Kidney epithelial cell (primary cell): Measurements from ENCODE around the gene SCAANT1. TPM values are rescaled to one million over a fixed set of nuclear protein-coding genes. Genes with fewer than 3 reads are reported as not detected.

Experiments
- DNase-seq: peaks from one replicate; pipeline ENCODE4 v3.0.0-alpha.2; 2010; ENCODE audit warnings: low read depth
- H3K27me3 ChIP-seq: 2 replicates; pipeline ENCODE4 v1.6.0; 2011; ENCODE audit warnings: low read length; ENCODE audit not compliant: control insufficient read depth, insufficient read depth
- H3K36me3 ChIP-seq: 2 replicates; pipeline ENCODE4 v1.5.1; 2011; ENCODE audit warnings: low read length; ENCODE audit not compliant: control insufficient read depth, insufficient read depth
- H3K4me3 ChIP-seq: 2 replicates; pipeline ENCODE4 v1.5.1; 2011; ENCODE audit warnings: low read depth, mild to moderate bottlenecking, control low read depth, low read length
- total RNA-seq: library from RNA; depleted of rRNA; stranded (reverse); fragments of >200 nt; gene quantifications from 2 replicates; pipeline ENCODE4 v1.2.3, GENCODE V29; 2015
- TF ChIP-seq, protein P1 (sequence below): IDR thresholded peaks from 2 replicates; pipeline ENCODE4 v1.5.1; 2011; ENCODE audit warnings: mild to moderate bottlenecking, moderate library complexity, low read length, control low read depth, inconsistent platforms; ENCODE audit not compliant: insufficient read depth, poor library complexity, severe bottlenecking

Gene SCAANT1
- total RNA-seq, 1 donor from 2014 or later: not detected

DNA sequence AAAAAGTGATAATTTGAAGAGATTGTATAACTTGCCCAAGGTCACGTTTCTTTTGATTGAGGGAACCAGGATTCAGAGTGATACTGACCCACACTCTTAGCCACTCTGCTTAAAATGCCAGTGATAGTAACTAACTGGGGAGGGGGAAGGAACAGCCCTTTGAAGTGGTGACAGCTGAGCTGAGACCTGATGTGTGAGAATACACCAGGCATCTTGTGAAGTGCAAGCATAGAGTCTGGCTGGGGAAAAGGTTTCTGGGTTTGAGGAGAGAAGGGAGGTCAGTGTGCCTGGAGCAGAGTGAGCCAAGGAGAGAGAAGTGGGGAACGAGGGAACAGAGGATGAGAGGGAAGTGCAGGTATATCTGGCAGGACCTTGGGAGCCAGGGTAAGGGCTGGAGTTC is 35.4 kb upstream of the SCAANT1 start:
- Histone ChIP-seq H3K27me3 (no peaks in the 10 kb centered on the region), H3K36me3 (peaks cover 2% of the 10 kb centered on the region), H3K4me3 (no peak overlapping the region)
- DNase-seq: no peak
- TF ChIP-seq, protein P1, sequence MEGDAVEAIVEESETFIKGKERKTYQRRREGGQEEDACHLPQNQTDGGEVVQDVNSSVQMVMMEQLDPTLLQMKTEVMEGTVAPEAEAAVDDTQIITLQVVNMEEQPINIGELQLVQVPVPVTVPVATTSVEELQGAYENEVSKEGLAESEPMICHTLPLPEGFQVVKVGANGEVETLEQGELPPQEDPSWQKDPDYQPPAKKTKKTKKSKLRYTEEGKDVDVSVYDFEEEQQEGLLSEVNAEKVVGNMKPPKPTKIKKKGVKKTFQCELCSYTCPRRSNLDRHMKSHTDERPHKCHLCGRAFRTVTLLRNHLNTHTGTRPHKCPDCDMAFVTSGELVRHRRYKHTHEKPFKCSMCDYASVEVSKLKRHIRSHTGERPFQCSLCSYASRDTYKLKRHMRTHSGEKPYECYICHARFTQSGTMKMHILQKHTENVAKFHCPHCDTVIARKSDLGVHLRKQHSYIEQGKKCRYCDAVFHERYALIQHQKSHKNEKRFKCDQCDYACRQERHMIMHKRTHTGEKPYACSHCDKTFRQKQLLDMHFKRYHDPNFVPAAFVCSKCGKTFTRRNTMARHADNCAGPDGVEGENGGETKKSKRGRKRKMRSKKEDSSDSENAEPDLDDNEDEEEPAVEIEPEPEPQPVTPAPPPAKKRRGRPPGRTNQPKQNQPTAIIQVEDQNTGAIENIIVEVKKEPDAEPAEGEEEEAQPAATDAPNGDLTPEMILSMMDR: no peak

DNA sequence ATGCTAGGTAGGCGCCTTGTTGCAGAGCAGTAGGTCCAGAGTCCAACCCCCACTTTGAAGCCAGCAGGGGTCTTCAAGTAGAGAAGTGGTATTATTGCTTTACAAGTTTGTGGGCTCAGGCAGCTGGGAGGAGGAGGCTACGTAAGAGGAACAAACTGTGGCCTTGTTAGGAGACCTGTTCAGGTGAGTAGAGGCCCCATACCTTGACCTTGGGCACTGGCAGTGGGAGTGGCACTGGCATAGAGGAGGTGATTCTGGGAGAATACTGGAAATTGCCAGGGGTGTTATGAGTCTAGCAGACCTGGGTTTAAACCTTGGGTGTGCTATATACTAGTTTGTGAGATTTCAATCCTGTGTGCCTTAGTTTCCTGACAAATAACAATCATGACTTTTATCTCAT is 34.6 kb upstream of the SCAANT1 start:
- Histone ChIP-seq H3K27me3 (no peaks in the 10 kb centered on the region), H3K4me3 (no peak overlapping the region), H3K36me3 (peaks cover 2% of the 10 kb centered on the region)
- DNase-seq: no peak
- TF ChIP-seq, protein P1: no peak

DNA sequence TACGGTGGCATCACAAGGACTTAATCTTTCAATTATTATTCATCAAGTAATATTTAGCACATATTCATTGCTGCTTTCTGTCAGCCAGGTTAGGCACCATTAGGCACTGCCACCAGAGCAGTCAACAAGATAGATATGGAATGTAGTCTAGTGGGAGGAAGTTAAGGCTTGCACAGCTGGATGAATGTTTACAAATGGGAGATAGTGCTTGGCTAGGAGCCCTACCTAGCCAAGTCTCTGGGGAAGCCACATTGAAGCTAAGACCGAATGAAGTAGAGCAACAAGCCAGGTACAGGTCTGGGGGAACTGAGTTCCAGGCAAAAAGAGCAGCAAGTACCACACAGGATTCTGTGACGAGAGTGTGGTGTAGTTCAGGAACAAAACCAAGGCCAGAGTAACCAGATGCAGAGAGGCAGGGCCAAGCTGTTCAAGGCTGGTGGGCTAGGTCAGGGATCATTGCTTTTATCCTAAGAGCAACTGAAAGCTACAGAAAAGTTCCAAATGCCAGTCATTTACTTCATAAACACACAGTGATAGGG is 33.4 kb upstream of the SCAANT1 start:
- DNase-seq: no peak
- Histone ChIP-seq H3K4me3 (no peak overlapping the region), H3K36me3 (peaks cover 2% of the 10 kb centered on the region), H3K27me3 (no peaks in the 10 kb centered on the region)
- TF ChIP-seq, protein P1: no peak

DNA sequence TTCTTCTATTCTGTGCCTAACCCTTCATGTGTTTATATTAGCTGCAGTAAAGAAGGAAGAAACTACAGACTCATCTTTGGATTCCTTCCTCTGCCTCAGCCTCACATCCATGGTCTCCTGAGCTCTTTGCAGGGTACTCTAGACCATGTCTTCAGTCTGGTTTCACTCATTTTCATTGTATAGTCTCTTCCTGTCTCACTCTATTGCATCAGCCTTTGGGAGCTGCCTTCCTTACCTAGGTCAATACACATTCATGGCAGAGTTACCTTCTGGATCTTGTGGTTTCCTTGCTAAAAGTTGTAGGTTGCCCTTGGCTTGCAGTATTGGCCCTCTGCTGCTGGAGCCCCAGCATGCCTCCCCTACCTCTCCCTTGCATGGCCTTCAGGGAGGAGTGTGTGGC is 31.5 kb upstream of the SCAANT1 start:
- TF ChIP-seq, protein P1: no peak

DNA sequence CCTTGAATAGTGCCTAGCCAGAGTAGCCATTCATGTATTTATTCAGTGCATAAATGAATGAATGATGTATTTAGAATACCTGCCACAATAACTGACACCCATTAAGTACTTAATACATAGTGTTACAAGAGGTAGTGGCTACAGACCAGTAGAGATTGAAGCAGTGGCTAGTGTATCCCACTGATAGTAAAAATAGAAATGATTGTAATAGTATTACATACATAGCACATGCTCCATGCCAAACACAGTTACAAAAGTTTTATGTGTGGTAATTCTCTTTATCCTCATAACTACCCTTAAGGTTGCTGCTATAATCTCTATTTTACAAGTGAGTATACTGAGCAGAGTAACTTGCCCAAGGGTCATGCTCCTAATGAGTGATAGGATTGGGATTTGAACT is 30.3 kb upstream of the SCAANT1 start:
- no peak overlapping the region for H3K4me3 ChIP-seq
- no peaks in the 10 kb centered on the region for H3K36me3 ChIP-seq
- no peaks in the 10 kb centered on the region for H3K27me3 ChIP-seq
- DNase-seq: no peak
- TF ChIP-seq, protein P1: no peak

More for the DNA sequence above, 31.5 kb upstream of the SCAANT1 start:
- DNase-seq: no peak
- H3K27me3 ChIP-seq: no peaks in the 10 kb centered on the region
- peaks cover 2% of the 10 kb centered on the region for H3K36me3 ChIP-seq
- no peak overlapping the region for H3K4me3 ChIP-seq

DNA sequence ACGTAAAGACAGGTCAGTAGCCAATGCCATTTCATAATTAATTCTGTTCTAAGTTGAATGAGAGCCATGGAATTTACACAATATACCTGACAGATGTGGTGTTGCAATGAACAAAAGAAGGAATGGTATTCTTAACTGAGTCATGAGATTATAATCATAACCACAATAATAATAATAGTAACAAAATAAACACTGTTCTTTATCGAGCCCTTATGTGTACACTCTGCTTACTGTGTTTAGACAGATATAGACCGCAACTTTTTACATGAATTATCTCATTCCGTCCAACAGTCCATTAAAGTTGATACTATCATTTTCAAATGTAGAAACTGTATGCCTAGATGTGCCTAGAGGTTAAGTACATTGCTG is 28.2 kb upstream of the SCAANT1 start:
- no peak for DNase-seq

More for the DNA sequence above, 28.2 kb upstream of the SCAANT1 start:
- Histone ChIP-seq H3K4me3 (no peak overlapping the region), H3K27me3 (no peaks in the 10 kb centered on the region), H3K36me3 (no peaks in the 10 kb centered on the region)
- TF ChIP-seq, protein P1: no peak
